ENCODE measurements around the gene NTF3.
"Not testable (repeated sequence)": the region's sequence is repeated elsewhere in the genome, so short reads cannot be mapped to it uniquely, and the experiment has no call there.

NTF3 gene

GRCh38 chr12:5534426-5535199 lies 102.7 kb downstream of the NTF3 start:
- no peak for DNase-seq (ENCODE audit: low spot score)

GRCh38 chr12:5535541-5535940 lies 103.6 kb downstream of the NTF3 start:
- DNase-seq (ENCODE audit: low spot score), result no peak

- DNase-seq (ENCODE audit: low spot score), result not testable (repeated sequence)
These were observed 105.2 kb downstream of the NTF3 start for GRCh38 chr12:5537026-5537615.

- DNase-seq (ENCODE audit: low spot score), result no peak
These were observed 105.9 kb downstream of the NTF3 start for GRCh38 chr12:5537771-5538170.

All from hepatic stellate cell (primary cell).